ENCODE data around the gene MOG. TPM values are rescaled to one million over a fixed set of nuclear protein-coding genes. Genes with fewer than 3 reads are reported as not detected.

MOG gene
- total RNA-seq, 2 donors from 2014 or later = not detected

DNA sequence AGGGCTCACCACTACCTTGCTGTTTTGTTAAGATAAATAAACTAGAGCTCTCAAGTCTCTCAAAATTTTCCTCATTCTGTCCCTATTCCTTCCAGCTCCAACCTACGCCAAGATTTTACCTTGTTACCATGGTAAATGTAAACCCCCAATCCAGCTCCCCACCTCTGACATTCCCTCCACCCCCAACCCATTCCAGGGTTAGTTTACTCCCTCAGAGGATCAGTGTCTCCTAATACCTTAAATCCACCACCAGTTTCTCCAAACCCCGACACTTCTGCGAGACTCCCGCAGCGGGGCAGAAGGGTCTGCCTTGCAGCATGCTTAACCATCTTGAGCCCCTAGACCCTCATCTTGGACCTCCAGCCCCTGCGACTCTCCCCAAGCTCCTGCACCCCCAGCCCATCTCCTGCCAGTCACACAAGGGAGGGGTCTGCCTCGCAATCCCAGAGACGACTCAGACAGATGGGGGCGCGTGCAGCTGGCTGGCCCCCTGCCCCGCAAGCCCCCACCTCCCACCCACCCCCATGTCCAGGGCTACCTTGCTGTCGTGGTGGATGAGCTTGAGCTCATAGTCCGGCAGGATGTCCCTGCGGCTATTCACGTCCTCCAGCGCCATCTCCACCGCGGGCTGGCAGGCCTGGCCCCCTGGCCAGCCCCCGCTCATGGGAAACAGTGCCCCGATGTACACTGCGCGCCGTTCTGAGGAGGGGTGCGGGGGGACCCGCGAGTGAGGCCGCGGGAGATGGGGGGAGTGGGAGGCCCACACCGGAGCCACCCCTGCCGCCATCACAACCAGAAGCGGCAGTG lies 29.7 kb upstream of the MOG start:
- Histone ChIP-seq H3K27ac (ENCODE audit: low read depth, low read length) (no peak overlapping the region), H3K4me3 (ENCODE audit: low read length) (peak overlapping the region; percentile 71), H3K9ac (ENCODE audit: extremely low read depth, low read length, poor library complexity, severe bottlenecking) (no peak overlapping the region), H3K9me3 (ENCODE audit: control insufficient read depth, low read length) (no peaks in the 10 kb centered on the region), H3K27me3 (ENCODE audit: control insufficient read depth, insufficient read depth, low read length, poor library complexity, severe bottlenecking) (peaks cover 9% of the 10 kb centered on the region), H3K36me3 (ENCODE audit: control insufficient read depth, insufficient read depth, low read length) (no peaks in the 10 kb centered on the region), H3K4me1 (ENCODE audit: control insufficient read depth, insufficient read depth, low read length) (peaks cover 15% of the 10 kb centered on the region)
- Mint-ChIP-seq H3K4me1 (peaks cover 73% of the 10 kb centered on the region), H3K27me3 (ENCODE audit: insufficient read depth) (peaks cover 17% of the 10 kb centered on the region), H3K27ac (peak overlapping the region; percentile 5), H3K4me3 (peak overlapping the region; percentile 69), H3K9me3 (no peaks in the 10 kb centered on the region), H3K36me3 (ENCODE audit: low read depth) (peaks cover 18% of the 10 kb centered on the region)
- TF ChIP-seq, protein P1, sequence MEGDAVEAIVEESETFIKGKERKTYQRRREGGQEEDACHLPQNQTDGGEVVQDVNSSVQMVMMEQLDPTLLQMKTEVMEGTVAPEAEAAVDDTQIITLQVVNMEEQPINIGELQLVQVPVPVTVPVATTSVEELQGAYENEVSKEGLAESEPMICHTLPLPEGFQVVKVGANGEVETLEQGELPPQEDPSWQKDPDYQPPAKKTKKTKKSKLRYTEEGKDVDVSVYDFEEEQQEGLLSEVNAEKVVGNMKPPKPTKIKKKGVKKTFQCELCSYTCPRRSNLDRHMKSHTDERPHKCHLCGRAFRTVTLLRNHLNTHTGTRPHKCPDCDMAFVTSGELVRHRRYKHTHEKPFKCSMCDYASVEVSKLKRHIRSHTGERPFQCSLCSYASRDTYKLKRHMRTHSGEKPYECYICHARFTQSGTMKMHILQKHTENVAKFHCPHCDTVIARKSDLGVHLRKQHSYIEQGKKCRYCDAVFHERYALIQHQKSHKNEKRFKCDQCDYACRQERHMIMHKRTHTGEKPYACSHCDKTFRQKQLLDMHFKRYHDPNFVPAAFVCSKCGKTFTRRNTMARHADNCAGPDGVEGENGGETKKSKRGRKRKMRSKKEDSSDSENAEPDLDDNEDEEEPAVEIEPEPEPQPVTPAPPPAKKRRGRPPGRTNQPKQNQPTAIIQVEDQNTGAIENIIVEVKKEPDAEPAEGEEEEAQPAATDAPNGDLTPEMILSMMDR (conservative IDR thresholded peaks at IDR 0.05) = no peak
- DNase-seq = peak; percentile 70
- WGBS, 2 experiments (ENCODE audit: insufficient coverage in 1 of 2, insufficient read length in 1 of 2) = 4 to 7% methylated on average over 8 to 31 of the region's 31 CpGs

DNA sequence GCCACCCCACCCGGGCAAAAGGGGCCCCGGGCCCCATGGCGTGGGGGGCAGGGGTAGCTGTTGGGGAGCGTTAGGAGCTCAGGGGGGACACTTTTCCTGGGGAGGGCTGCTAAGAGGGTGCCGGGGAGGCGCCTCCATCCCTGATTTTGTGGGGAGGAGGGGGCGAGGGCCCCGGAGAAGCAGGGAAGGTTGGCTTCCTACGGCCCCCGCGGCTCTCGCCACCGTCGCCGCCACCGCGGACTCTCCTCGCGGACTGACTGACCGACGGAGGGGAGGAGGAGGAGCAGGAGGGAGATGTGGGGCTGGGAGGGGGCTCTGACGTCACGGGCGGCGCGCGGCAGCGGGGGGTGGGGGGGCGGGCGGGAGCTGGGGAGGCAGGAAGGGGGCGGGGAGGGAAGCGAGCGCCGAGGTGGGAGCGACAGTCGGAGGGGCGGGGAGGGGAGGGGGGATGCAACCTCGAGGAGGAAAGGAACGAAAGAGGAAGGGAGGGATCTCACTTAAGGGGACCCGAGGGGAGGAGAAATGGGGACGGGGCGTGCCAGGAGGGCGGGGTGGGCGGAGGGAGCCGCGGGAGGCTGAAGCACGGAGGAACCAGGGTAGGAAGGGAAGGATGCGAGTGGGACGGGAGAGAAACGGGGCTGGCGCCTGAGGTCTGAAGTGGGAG lies 29.0 kb upstream of the MOG start:
- Histone ChIP-seq H3K4me1 (ENCODE audit: control insufficient read depth, insufficient read depth, low read length) (peaks cover 15% of the 10 kb centered on the region), H3K4me3 (ENCODE audit: low read length) (peak overlapping the region; percentile 88), H3K36me3 (ENCODE audit: control insufficient read depth, insufficient read depth, low read length) (no peaks in the 10 kb centered on the region), H3K27me3 (ENCODE audit: control insufficient read depth, insufficient read depth, low read length, poor library complexity, severe bottlenecking) (peaks cover 10% of the 10 kb centered on the region), H3K9ac (ENCODE audit: extremely low read depth, low read length, poor library complexity, severe bottlenecking) (peak overlapping the region; percentile 39), H3K27ac (ENCODE audit: low read depth, low read length) (no peak overlapping the region), H3K9me3 (ENCODE audit: control insufficient read depth, low read length) (no peaks in the 10 kb centered on the region)
- Mint-ChIP-seq H3K4me3 (peak overlapping the region; percentile 69), H3K4me1 (peaks cover 66% of the 10 kb centered on the region), H3K27me3 (ENCODE audit: insufficient read depth) (peaks cover 18% of the 10 kb centered on the region), H3K27ac (peak overlapping the region; percentile 83), H3K9me3 (no peaks in the 10 kb centered on the region), H3K36me3 (ENCODE audit: low read depth) (peaks cover 10% of the 10 kb centered on the region)
- WGBS, 2 experiments (ENCODE audit: insufficient coverage in 1 of 2, insufficient read length in 1 of 2) = 0% methylated on average over 13 to 42 of the region's 51 CpGs
- peak; percentile 93 for DNase-seq
- TF ChIP-seq, protein P1 (conservative IDR thresholded peaks at IDR 0.05) = no peak

GRCh38 chr6:29628419-29629281 lies 28.2 kb upstream of the MOG start:
- peaks cover 10% of the 10 kb centered on the region for H3K27me3 ChIP-seq (ENCODE audit: control insufficient read depth, insufficient read depth, low read length, poor library complexity, severe bottlenecking)
- H3K4me1 ChIP-seq (ENCODE audit: control insufficient read depth, insufficient read depth, low read length) = peaks cover 8% of the 10 kb centered on the region
- H3K27ac ChIP-seq (ENCODE audit: low read depth, low read length) = no peak overlapping the region
- TF ChIP-seq, protein P1 (conservative IDR thresholded peaks at IDR 0.05) = peak; percentile 85
- Mint-ChIP-seq H3K4me1 (peaks cover 62% of the 10 kb centered on the region), H3K9me3 (no peaks in the 10 kb centered on the region), H3K36me3 (ENCODE audit: low read depth) (peaks cover 3% of the 10 kb centered on the region), H3K4me3 (peak overlapping the region; percentile 69), H3K27ac (peak overlapping the region; percentile 83), H3K27me3 (ENCODE audit: insufficient read depth) (peaks cover 18% of the 10 kb centered on the region)
- WGBS, 2 experiments (ENCODE audit: insufficient coverage in 1 of 2, insufficient read length in 1 of 2) = 3 to 5% methylated on average over 24 to 32 of the region's 32 CpGs
- H3K9ac ChIP-seq (ENCODE audit: extremely low read depth, low read length, poor library complexity, severe bottlenecking) = peak overlapping the region; percentile 39
- no peaks in the 10 kb centered on the region for H3K36me3 ChIP-seq (ENCODE audit: control insufficient read depth, insufficient read depth, low read length)
- peak overlapping the region; percentile 88 for H3K4me3 ChIP-seq (ENCODE audit: low read length)
- DNase-seq = peak; percentile 98
- H3K9me3 ChIP-seq (ENCODE audit: control insufficient read depth, low read length) = no peaks in the 10 kb centered on the region

All from endodermal cell (in vitro differentiated cells).